NB4 (cell line): ENCODE measurements around the gene PTPRS.
A peak's percentile ranks its signal among the peaks of the same experiment; 100 is the strongest.

Source experiments
- DNase-seq: peaks from one replicate; pipeline ENCODE4 v3.0.0; 2010; ENCODE audit warnings: low read depth
- H3K4me3 ChIP-seq: one replicate; pipeline ENCODE4 v1.5.1; 2011; ENCODE audit warnings: mild to moderate bottlenecking, low read depth, low read length, moderate library complexity
- MYC ChIP-seq: IDR thresholded peaks from 2 replicates; pipeline ENCODE4 v1.6.1; 2011; ENCODE audit warnings: low read depth, low read length
- POLR2A ChIP-seq: IDR thresholded peaks from 2 replicates; pipeline ENCODE4 v1.6.1; 2011; ENCODE audit warnings: mild to moderate bottlenecking; ENCODE audit not compliant: insufficient read length; ENCODE audit errors: extremely low read depth
- TF ChIP-seq, protein P1 (sequence below): IDR thresholded peaks from one replicate; pipeline ENCODE4 v1.5.1; 2012; ENCODE audit warnings: low read depth, low read length
- TF ChIP-seq, protein P2 (sequence below): IDR thresholded peaks from 2 replicates; pipeline ENCODE4 v1.6.1; 2011; ENCODE audit warnings: low read depth, low read length

Gene PTPRS

GRCh38 chr19:5296021-5296420 lies 44.6 kb downstream of the PTPRS start:
- no peak for DNase-seq
- TF ChIP-seq, protein P1, sequence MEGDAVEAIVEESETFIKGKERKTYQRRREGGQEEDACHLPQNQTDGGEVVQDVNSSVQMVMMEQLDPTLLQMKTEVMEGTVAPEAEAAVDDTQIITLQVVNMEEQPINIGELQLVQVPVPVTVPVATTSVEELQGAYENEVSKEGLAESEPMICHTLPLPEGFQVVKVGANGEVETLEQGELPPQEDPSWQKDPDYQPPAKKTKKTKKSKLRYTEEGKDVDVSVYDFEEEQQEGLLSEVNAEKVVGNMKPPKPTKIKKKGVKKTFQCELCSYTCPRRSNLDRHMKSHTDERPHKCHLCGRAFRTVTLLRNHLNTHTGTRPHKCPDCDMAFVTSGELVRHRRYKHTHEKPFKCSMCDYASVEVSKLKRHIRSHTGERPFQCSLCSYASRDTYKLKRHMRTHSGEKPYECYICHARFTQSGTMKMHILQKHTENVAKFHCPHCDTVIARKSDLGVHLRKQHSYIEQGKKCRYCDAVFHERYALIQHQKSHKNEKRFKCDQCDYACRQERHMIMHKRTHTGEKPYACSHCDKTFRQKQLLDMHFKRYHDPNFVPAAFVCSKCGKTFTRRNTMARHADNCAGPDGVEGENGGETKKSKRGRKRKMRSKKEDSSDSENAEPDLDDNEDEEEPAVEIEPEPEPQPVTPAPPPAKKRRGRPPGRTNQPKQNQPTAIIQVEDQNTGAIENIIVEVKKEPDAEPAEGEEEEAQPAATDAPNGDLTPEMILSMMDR: no peak
- TF ChIP-seq POLR2A (no peak), MYC (no peak)
- TF ChIP-seq, protein P2, sequence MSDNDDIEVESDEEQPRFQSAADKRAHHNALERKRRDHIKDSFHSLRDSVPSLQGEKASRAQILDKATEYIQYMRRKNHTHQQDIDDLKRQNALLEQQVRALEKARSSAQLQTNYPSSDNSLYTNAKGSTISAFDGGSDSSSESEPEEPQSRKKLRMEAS: no peak
- no peak overlapping the region for H3K4me3 ChIP-seq

DNA sequence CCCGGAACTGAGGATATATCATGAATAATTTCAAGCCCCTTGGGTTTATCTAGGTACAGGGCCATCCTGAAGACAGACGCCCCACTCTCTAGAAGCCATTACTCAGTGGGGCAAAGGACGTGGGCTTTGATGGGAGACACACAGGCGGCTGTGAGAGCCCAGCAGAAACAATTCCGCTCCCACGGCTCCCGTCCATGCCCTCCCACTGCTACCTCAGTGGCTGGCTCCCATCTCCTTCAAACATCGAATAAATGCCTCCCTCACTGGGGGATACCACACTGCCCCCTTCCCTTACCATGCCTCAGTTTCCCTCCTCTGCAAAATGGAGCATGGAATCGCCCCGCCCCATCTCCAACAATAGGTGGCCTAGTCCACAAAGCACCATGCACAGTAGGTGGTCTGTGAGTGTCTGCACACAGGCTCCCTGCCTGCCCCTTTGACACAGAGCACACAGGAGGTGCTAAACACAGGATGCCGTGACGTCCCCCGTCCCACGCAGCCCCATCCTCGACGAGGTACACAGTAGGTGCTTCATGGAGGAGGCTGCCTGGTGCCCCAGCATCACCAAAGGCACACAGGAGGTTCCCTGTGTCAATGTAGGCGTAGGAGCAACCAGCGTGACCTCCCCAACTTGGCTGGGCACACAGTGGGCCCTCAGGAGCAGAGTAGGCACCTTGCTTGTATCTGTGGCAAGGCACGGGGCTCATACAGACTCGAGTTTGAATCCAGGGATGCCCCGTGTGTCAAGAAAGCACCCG lies 46.0 kb downstream of the PTPRS start:
- no peak for DNase-seq
- H3K4me3 ChIP-seq: no peak overlapping the region
- TF ChIP-seq POLR2A (no peak), MYC (no peak)
- TF ChIP-seq, protein P1: no peak
- TF ChIP-seq, protein P2: no peak

GRCh38 chr19:5293612-5294378 lies 46.8 kb downstream of the PTPRS start:
- TF ChIP-seq, protein P2: no peak
- no peak for TF ChIP-seq MYC
- TF ChIP-seq POLR2A: no peak
- TF ChIP-seq, protein P1: no peak

DNA sequence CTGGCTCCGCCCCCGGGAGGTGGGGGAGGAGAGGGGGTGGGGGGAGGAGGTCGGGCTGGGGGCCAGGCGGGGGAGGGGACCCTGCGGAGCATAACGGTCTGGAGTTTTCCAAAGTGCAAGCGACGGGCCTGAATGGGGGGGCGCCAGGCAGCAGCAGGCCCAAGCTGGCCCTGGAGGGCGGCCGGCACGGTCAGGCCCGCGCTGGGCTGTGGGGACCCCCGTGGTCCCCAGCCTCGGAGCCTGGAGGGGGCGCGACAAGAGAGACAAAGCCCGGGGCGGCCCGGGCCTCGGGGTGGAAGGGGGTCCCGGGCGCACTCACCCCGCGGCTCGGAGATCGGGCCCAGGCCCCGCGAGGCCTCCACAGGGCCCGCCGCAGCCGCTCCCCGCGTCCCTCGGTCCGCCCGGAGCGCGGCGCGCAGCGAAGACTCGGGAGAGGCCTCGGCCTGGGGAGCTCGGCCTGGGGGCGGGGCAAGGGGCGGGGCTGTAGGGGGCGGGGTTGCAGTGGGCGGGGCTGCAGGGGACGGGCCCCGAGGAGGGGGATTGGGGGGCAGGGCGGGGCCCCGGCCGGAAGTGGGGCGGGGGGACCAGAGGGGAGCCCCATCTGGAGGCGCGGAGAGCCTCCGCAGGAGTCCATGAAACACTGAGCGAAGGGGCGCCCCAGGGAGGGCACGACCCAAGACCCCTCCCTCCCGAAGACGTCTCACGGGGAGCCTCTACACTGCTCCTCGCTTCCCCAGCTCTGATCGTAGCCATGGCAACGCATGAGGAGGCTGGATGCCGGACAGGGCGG lies 47.6 kb downstream of the PTPRS start:
- H3K4me3 ChIP-seq: peak overlapping the region; percentile 32
- peak; percentile 62 for DNase-seq
- TF ChIP-seq, protein P1: no peak
- TF ChIP-seq POLR2A (no peak), MYC (no peak)
- TF ChIP-seq, protein P2: no peak

More at GRCh38 chr19:5293612-5294378, 46.8 kb downstream of the PTPRS start:
- DNase-seq: no peak
- H3K4me3 ChIP-seq: no peak overlapping the region

DNA sequence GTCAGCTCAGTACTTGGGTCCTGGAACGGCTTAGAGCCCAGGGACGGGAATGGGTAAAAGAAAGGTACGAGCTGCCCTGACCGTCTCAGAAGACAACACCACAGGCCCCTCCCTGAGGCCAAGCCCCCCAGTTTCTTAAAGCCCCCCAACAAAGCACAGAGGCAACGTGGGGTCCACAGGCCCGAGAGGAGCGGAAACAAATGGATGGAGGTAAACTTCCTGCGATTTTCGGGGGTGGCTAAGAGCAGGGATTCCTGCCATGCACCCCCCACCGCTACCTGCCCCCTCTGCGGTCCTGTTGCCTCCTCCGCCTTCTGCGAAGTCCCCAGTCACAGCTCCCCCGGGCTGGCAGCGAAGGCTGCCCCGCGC lies 48.2 kb downstream of the PTPRS start:
- peak overlapping the region; percentile 53 for H3K4me3 ChIP-seq
- TF ChIP-seq, protein P1: no peak
- no peak for TF ChIP-seq POLR2A
- no peak for TF ChIP-seq MYC
- TF ChIP-seq, protein P2: no peak
- DNase-seq: no peak
